Panc1 (cell line): ENCODE measurements around the gene MAB21L3.

Experiments used
- POLR2AphosphoS5 ChIP-seq: IDR thresholded peaks from 2 replicates; pipeline ENCODE4 v1.6.1; 2012; ENCODE audit warnings: mild to moderate bottlenecking, low read depth, low read length, moderate library complexity
- SIN3A ChIP-seq: IDR thresholded peaks from 2 replicates; pipeline ENCODE4 v1.6.1; 2012; ENCODE audit warnings: low read depth, mild to moderate bottlenecking, low read length, moderate library complexity, borderline replicate concordance; ENCODE audit not compliant: insufficient read depth
- TF ChIP-seq, protein P1 (sequence below): fragments of 450-650 bp; IDR thresholded peaks from 2 replicates; pipeline ENCODE4 v1.5.1; 2017; ENCODE audit warnings: mild to moderate bottlenecking

DNA sequence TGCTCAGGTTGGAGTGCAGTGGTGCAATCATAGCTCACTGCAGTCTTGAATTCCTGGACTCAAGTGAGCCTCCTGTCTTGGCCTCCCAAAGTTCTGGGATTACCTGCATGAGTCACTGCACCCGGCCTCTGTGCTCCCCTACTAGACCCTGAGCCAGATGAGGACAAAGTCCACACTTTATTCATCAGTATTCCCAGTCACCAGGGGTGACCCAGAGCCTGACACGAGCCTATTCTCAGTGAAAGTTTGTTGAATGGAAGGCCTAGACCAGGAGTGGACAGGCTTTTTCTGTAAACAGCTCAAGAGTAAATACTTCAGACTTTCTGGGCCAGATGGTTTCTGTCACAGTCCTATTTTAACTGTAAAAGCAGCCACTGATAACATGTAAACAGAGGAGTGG is 68.2 kb downstream of the MAB21L3 start:
- TF ChIP-seq, protein P1, sequence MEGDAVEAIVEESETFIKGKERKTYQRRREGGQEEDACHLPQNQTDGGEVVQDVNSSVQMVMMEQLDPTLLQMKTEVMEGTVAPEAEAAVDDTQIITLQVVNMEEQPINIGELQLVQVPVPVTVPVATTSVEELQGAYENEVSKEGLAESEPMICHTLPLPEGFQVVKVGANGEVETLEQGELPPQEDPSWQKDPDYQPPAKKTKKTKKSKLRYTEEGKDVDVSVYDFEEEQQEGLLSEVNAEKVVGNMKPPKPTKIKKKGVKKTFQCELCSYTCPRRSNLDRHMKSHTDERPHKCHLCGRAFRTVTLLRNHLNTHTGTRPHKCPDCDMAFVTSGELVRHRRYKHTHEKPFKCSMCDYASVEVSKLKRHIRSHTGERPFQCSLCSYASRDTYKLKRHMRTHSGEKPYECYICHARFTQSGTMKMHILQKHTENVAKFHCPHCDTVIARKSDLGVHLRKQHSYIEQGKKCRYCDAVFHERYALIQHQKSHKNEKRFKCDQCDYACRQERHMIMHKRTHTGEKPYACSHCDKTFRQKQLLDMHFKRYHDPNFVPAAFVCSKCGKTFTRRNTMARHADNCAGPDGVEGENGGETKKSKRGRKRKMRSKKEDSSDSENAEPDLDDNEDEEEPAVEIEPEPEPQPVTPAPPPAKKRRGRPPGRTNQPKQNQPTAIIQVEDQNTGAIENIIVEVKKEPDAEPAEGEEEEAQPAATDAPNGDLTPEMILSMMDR: no peak
- TF ChIP-seq POLR2AphosphoS5: no peak
- TF ChIP-seq SIN3A: no peak
